Fibroblast of lung (primary cell): ENCODE measurements around the gene TNS3. TPM values are rescaled to one million over a fixed set of nuclear protein-coding genes. Genes with fewer than 3 reads are reported as not detected.

ENCODE experiments used
- DNase-seq, 2 donors: peaks; one replicate each; pipeline versions ENCODE4 v3.0.0 to v3.0.0-alpha.2; 2010; ENCODE audit warnings: low read depth in 2 of 2
- H2AFZ ChIP-seq: 2 replicates; pipeline ENCODE4 v1.5.1; 2012; ENCODE audit warnings: low read length, control low read depth, inconsistent platforms
- H3K27ac ChIP-seq: 2 replicates; pipeline ENCODE4 v1.5.1; 2011; ENCODE audit warnings: low read length, control low read depth; ENCODE audit not compliant: insufficient read depth
- H3K27me3 ChIP-seq: 2 replicates; pipeline ENCODE4 v1.5.1; 2011; ENCODE audit warnings: mild to moderate bottlenecking, low read length; ENCODE audit not compliant: control insufficient read depth, insufficient read depth
- H3K36me3 ChIP-seq: 2 replicates; pipeline ENCODE4 v1.5.1; 2011; ENCODE audit warnings: low read length; ENCODE audit not compliant: control insufficient read depth, insufficient read depth
- H3K4me1 ChIP-seq: 2 replicates; pipeline ENCODE4 v1.5.1; 2011; ENCODE audit warnings: low read length; ENCODE audit not compliant: control insufficient read depth, insufficient read depth; ENCODE audit errors: extremely low read depth
- H3K4me2 ChIP-seq: 2 replicates; pipeline ENCODE4 v1.5.1; 2011; ENCODE audit warnings: low read length, control low read depth; ENCODE audit not compliant: insufficient read depth; ENCODE audit errors: extremely low read depth
- H3K4me3 ChIP-seq, 4 experiments: fragments of 200-600 bp in 1 of 4; sonication (generic) in 1 of 4; replicated peaks in 1 of 4; 2 replicates each; pipeline ENCODE4 v1.5.1; 2011 to 2016; ENCODE audit warnings: low read length in 4 of 4, low read depth in 3 of 4, mild to moderate bottlenecking in 3 of 4, control low read depth in 2 of 4, inconsistent platforms in 1 of 4, mixed read lengths in 1 of 4; ENCODE audit not compliant: insufficient read depth in 1 of 4; ENCODE audit errors: control extremely low read depth in 1 of 4
- H3K79me2 ChIP-seq: 2 replicates; pipeline ENCODE4 v1.5.1; 2012; ENCODE audit warnings: mild to moderate bottlenecking, low read length, inconsistent platforms; ENCODE audit not compliant: control insufficient read depth, insufficient read depth
- H3K9ac ChIP-seq: 2 replicates; pipeline ENCODE4 v1.5.1; 2011; ENCODE audit warnings: mild to moderate bottlenecking, low read length, control low read depth; ENCODE audit not compliant: insufficient read depth
- H3K9me3 ChIP-seq: 2 replicates; pipeline ENCODE4 v1.5.1; 2012; ENCODE audit warnings: low read depth, low read length; ENCODE audit not compliant: control insufficient read depth, insufficient read depth
- H4K20me1 ChIP-seq: 2 replicates; pipeline ENCODE4 v1.5.1; 2011; ENCODE audit warnings: low read length; ENCODE audit not compliant: control insufficient read depth, insufficient read depth; ENCODE audit errors: extremely low read depth
- EZH2 ChIP-seq: IDR thresholded peaks from 2 replicates; pipeline ENCODE4 v1.5.1; 2012; ENCODE audit warnings: low read length, control low read depth, mild to moderate bottlenecking; ENCODE audit errors: missing control alignments
- polyA plus RNA-seq, 2 donors: library from polyadenylated mRNA; depleted of rRNA in 1 of 2; stranded (reverse) in 1 of 2; unstranded in 1 of 2; fragments of >200 nt; gene quantifications; 2 replicates each; pipeline ENCODE4 v1.2.1, GENCODE V29; 2011 to 2012; ENCODE audit warnings: missing spikeins in 1 of 2
- total RNA-seq: library from RNA; depleted of rRNA; stranded (reverse); fragments of >200 nt; gene quantifications from 2 replicates; pipeline ENCODE4 v1.2.1, GENCODE V29; 2014
- TF ChIP-seq, protein P1 (sequence below), 2 donors: IDR thresholded peaks in 1 of 2; conservative IDR thresholded peaks in 1 of 2; 1 replicate in 1 of 2; 2 replicates in 1 of 2; pipeline ENCODE4 v1.5.1; 2011 to 2012; ENCODE audit warnings: low read length in 2 of 2, control low read depth in 1 of 2, inconsistent platforms in 1 of 2, low read depth in 1 of 2, mild to moderate bottlenecking in 1 of 2

Gene TNS3
- total and polyA plus RNA-seq, 2 donors (not counting 1 experiment from before 2014, with no cell fraction given), result 74.4 to 88.8 TPM

GRCh38 chr7:47368190-47368812, 213.6 kb downstream of the TNS3 start:
- peaks cover 3% of the 10 kb centered on the region for H3K79me2 ChIP-seq
- no peak overlapping the region for H2AFZ ChIP-seq
- H3K9ac ChIP-seq, result no peak overlapping the region
- TF ChIP-seq EZH2, result no peak
- TF ChIP-seq, protein P1, sequence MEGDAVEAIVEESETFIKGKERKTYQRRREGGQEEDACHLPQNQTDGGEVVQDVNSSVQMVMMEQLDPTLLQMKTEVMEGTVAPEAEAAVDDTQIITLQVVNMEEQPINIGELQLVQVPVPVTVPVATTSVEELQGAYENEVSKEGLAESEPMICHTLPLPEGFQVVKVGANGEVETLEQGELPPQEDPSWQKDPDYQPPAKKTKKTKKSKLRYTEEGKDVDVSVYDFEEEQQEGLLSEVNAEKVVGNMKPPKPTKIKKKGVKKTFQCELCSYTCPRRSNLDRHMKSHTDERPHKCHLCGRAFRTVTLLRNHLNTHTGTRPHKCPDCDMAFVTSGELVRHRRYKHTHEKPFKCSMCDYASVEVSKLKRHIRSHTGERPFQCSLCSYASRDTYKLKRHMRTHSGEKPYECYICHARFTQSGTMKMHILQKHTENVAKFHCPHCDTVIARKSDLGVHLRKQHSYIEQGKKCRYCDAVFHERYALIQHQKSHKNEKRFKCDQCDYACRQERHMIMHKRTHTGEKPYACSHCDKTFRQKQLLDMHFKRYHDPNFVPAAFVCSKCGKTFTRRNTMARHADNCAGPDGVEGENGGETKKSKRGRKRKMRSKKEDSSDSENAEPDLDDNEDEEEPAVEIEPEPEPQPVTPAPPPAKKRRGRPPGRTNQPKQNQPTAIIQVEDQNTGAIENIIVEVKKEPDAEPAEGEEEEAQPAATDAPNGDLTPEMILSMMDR (conservative IDR thresholded peaks at IDR 0.05 in 1 of 2, IDR thresholded peaks at IDR 0.05 in 1 of 2; ENCODE audit: low read depth in 1 of 2, low read length in 2 of 2), result no peak
- H3K4me2 ChIP-seq, result no peak overlapping the region
- H3K4me1 ChIP-seq, result no peaks in the 10 kb centered on the region
- H3K27me3 ChIP-seq, result no peaks in the 10 kb centered on the region
- no peaks in the 10 kb centered on the region for H3K9me3 ChIP-seq
- no peak for DNase-seq
- peaks cover 11% of the 10 kb centered on the region for H3K36me3 ChIP-seq
- H3K4me3 ChIP-seq, result no peak overlapping the region
- H3K27ac ChIP-seq, result no peak overlapping the region
- H4K20me1 ChIP-seq, result peaks cover 2% of the 10 kb centered on the region

DNA sequence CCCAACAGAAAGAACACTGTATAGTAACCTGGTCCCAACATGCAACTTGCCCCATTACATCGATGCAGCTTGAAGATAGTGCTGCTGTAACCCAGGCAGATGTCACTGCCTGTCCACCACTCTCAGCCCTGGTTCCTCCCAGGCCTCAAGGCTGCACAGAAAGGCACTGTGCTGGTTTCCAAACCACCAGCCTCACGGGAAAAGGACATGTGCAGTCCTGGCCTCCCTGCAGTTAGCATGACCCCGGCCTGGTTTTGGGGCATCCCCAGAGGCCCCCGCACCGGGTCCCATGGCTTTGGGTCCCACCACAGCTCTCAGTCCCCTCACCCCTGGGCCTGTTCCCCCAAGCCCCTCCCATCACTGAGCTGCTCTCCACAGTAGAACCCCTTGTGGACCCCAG, 214.5 kb downstream of the TNS3 start:
- H3K4me1 ChIP-seq, result no peaks in the 10 kb centered on the region
- no peaks in the 10 kb centered on the region for H3K27me3 ChIP-seq
- H3K9me3 ChIP-seq, result no peaks in the 10 kb centered on the region
- H2AFZ ChIP-seq, result no peak overlapping the region
- peaks cover 11% of the 10 kb centered on the region for H3K79me2 ChIP-seq
- no peak for DNase-seq
- peaks cover 2% of the 10 kb centered on the region for H4K20me1 ChIP-seq
- peaks cover 11% of the 10 kb centered on the region for H3K36me3 ChIP-seq
- no peak overlapping the region for H3K4me3 ChIP-seq
- no peak overlapping the region for H3K9ac ChIP-seq
- H3K27ac ChIP-seq, result no peak overlapping the region
- TF ChIP-seq, protein P1 (conservative IDR thresholded peaks at IDR 0.05 in 1 of 2, IDR thresholded peaks at IDR 0.05 in 1 of 2; ENCODE audit: low read depth in 1 of 2, low read length in 2 of 2), result no peak
- no peak for TF ChIP-seq EZH2
- H3K4me2 ChIP-seq, result no peak overlapping the region

DNA sequence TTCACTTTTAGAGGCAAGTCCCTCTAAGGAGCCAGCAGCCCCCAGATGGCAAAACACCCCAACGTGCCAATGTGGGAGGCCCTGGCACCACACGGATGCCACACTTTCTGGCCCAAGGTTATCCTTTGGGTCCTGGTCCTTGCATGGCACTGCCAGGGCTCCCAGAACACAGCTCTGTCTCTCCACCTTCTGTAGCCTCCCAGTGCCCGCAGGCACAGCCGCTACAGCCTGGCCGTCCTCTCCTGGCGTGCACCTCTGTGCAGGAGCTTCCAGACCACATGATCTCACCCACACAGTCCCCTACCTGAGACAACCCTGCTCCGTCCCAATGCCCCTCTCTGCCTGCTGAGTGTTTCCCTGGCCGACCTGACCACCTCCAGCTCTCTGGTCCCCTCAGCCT, 215.0 kb downstream of the TNS3 start:
- peaks cover 11% of the 10 kb centered on the region for H3K79me2 ChIP-seq

More for the DNA sequence above, 215.0 kb downstream of the TNS3 start:
- H3K9me3 ChIP-seq, result no peaks in the 10 kb centered on the region
- TF ChIP-seq, protein P1 (conservative IDR thresholded peaks at IDR 0.05 in 1 of 2, IDR thresholded peaks at IDR 0.05 in 1 of 2; ENCODE audit: low read depth in 1 of 2, low read length in 2 of 2), result no peak
- no peak for TF ChIP-seq EZH2
- H3K27ac ChIP-seq, result no peak overlapping the region
- peaks cover 11% of the 10 kb centered on the region for H3K36me3 ChIP-seq
- H3K4me2 ChIP-seq, result no peak overlapping the region
- peaks cover 2% of the 10 kb centered on the region for H4K20me1 ChIP-seq
- no peak overlapping the region for H3K9ac ChIP-seq
- H3K4me3 ChIP-seq, result no peak overlapping the region
- H3K27me3 ChIP-seq, result no peaks in the 10 kb centered on the region
- H3K4me1 ChIP-seq, result peaks cover 2% of the 10 kb centered on the region
- DNase-seq, result no peak
- H2AFZ ChIP-seq, result no peak overlapping the region
